WTC11 (cell line): ENCODE results near the gene XIRP1. TPM values are rescaled to one million over a fixed set of nuclear protein-coding genes. Genes with fewer than 3 reads are reported as not detected.

Experiments
- ATAC-seq: fragments of 200-7000 bp; cut with Tn5 transposase; 2 replicates; pipeline ENCODE4 v1.10.0; 2021; ENCODE audit warnings: mild to moderate bottlenecking, moderate library complexity
- CTCF ChIA-PET: fragments of 300-600 bp; sonication (Branson Sonifier 250); formaldehyde crosslinking; loops from one replicate; lab custom pipeline; 2021; ENCODE audit warnings: antibody characterized with exemption; lab: Charles Lee
- POLR2A ChIA-PET: fragments of 350-600 bp; sonication (Branson Sonifier 250); formaldehyde crosslinking; loops from one replicate; lab custom pipeline; 2021; ENCODE audit warnings: antibody characterized with exemption; lab: Charles Lee
- DNase-seq: peaks from one replicate; pipeline ENCODE4 v3.0.0; 2021; ENCODE audit warnings: low spot score
- H3K27ac Mint-ChIP-seq: 2 replicates; pipeline ENCODE4 v1.8.0; 2021; ENCODE audit warnings: mixed read lengths
- H3K27me3 Mint-ChIP-seq: 2 replicates; pipeline ENCODE4 v1.8.0; 2021; ENCODE audit warnings: low read depth, mild to moderate bottlenecking, moderate library complexity, mixed read lengths
- H3K36me3 Mint-ChIP-seq: 2 replicates; pipeline ENCODE4 v1.8.0; 2021; ENCODE audit warnings: mixed read lengths
- H3K4me1 Mint-ChIP-seq: 2 replicates; pipeline ENCODE4 v1.8.0; 2022; ENCODE audit warnings: mixed read lengths
- H3K4me3 Mint-ChIP-seq: 2 replicates; pipeline ENCODE4 v1.8.0; 2021; ENCODE audit warnings: mild to moderate bottlenecking, moderate library complexity, mixed read lengths
- H3K9me3 Mint-ChIP-seq: 2 replicates; pipeline ENCODE4 v1.8.0; 2021; ENCODE audit warnings: mixed read lengths
- ARID4B ChIP-seq: sonication (generic); formaldehyde crosslinking; IDR thresholded peaks from 2 replicates; pipeline ENCODE4 v1.8.0; 2023; ENCODE audit warnings: missing genetic modification reagents, mild to moderate bottlenecking, borderline replicate concordance
- ATF2 ChIP-seq: sonication (generic); formaldehyde crosslinking; IDR thresholded peaks from 2 replicates; pipeline ENCODE4 v1.8.1; 2022; ENCODE audit warnings: low read depth, missing genetic modification reagents, borderline replicate concordance
- CTCF ChIP-seq: fragments of 200-600 bp; IDR thresholded peaks from 2 replicates; pipeline ENCODE4 v1.8.0; 2022; ENCODE audit warnings: antibody characterized with exemption
- E2F4 ChIP-seq: sonication (generic); formaldehyde crosslinking; IDR thresholded peaks from 2 replicates; pipeline ENCODE4 v1.8.1; 2022; ENCODE audit warnings: low read depth, mild to moderate bottlenecking, moderate library complexity, missing genetic modification reagents, borderline replicate concordance
- EMX1 ChIP-seq: fragments of 250-450 bp; sonication (Bioruptor Pico); IDR thresholded peaks from 2 replicates; pipeline ENCODE4 v1.8.0; 2021; ENCODE audit warnings: mild to moderate bottlenecking
- FOXJ3 ChIP-seq: sonication (generic); formaldehyde crosslinking; IDR thresholded peaks from 2 replicates; pipeline ENCODE4 v1.9.0; 2021; ENCODE audit warnings: missing genetic modification reagents, mild to moderate bottlenecking, borderline replicate concordance
- FOXK1 ChIP-seq: sonication (generic); formaldehyde crosslinking; IDR thresholded peaks from 2 replicates; pipeline ENCODE4 v1.8.0; 2022; ENCODE audit warnings: mild to moderate bottlenecking, moderate library complexity, missing genetic modification reagents
- GABPB1 ChIP-seq: sonication (generic); formaldehyde crosslinking; IDR thresholded peaks from 2 replicates; pipeline ENCODE4 v1.8.1; 2023; ENCODE audit warnings: mild to moderate bottlenecking, missing genetic modification reagents
- TEAD4 ChIP-seq: sonication (generic); formaldehyde crosslinking; IDR thresholded peaks from 2 replicates; pipeline ENCODE4 v1.8.0; 2022; ENCODE audit warnings: mild to moderate bottlenecking, missing genetic modification reagents
- USF2 ChIP-seq: sonication (generic); formaldehyde crosslinking; IDR thresholded peaks from 2 replicates; pipeline ENCODE4 v1.8.1; 2023; ENCODE audit warnings: mild to moderate bottlenecking, missing genetic modification reagents, moderate library complexity
- ZNF121 ChIP-seq: sonication (generic); formaldehyde crosslinking; IDR thresholded peaks from 2 replicates; pipeline ENCODE4 v1.8.0; 2023; ENCODE audit warnings: missing genetic modification reagents
- ZNF423 ChIP-seq: fragments of 250-450 bp; sonication (Bioruptor Pico); IDR thresholded peaks from 2 replicates; pipeline ENCODE4 v2.1.2; 2022; ENCODE audit warnings: mild to moderate bottlenecking, moderate library complexity
- ZNF671 ChIP-seq: fragments of 250-450 bp; sonication (Bioruptor Pico); IDR thresholded peaks from 2 replicates; pipeline ENCODE4 v1.8.0; 2021; ENCODE audit warnings: mild to moderate bottlenecking
- total RNA-seq: library from RNA; stranded (reverse); gene quantifications from 3 replicates; pipeline ENCODE4 v1.2.3, GENCODE V29; 2021

The XIRP1 gene
- total RNA-seq, 1 experiment from 2014 or later: not detected

- TF ChIP-seq ATF2 (CRISPR knock-in tag) (no peak), FOXJ3 (no peak), ZNF671 (no peak), TEAD4 (CRISPR knock-in tag) (no peak), CTCF (no peak), ARID4B (CRISPR knock-in tag) (no peak), GABPB1 (no peak)
Observed at GRCh38 chr3:39149059-39149455, 43.3 kb downstream of the XIRP1 start (continued).

GRCh38 chr3:39148435-39149058 lies 43.8 kb downstream of the XIRP1 start:
- peaks cover 66% of the 10 kb centered on the region for H3K4me1 Mint-ChIP-seq
- H3K27ac Mint-ChIP-seq: peak overlapping the region; percentile 16
- H3K4me3 Mint-ChIP-seq: peak overlapping the region; percentile 20; the same call in 1 of the 2 replicates
- H3K36me3 Mint-ChIP-seq: peaks cover 23% of the 10 kb centered on the region
- POLR2A ChIA-PET: no interaction called here
- DNase-seq (no peak), ATAC-seq (no peak)
- CTCF ChIA-PET: no interaction called here
- no peaks in the 10 kb centered on the region for H3K27me3 Mint-ChIP-seq
- TF ChIP-seq E2F4 (no peak), ZNF121 (CRISPR knock-in tag) (no peak), EMX1 (CRISPR knock-in tag) (no peak), TEAD4 (CRISPR knock-in tag) (no peak), USF2 (CRISPR knock-in tag) (no peak), ZNF423 (CRISPR knock-in tag) (no peak), FOXK1 (no peak)
- H3K9me3 Mint-ChIP-seq: no peaks in the 10 kb centered on the region
